ENCODE measurements around the gene LGALS1.
"Not testable (repeated sequence)": the region's sequence is repeated elsewhere in the genome, so short reads cannot be mapped to it uniquely, and the experiment has no call there.

Gene LGALS1

DNA sequence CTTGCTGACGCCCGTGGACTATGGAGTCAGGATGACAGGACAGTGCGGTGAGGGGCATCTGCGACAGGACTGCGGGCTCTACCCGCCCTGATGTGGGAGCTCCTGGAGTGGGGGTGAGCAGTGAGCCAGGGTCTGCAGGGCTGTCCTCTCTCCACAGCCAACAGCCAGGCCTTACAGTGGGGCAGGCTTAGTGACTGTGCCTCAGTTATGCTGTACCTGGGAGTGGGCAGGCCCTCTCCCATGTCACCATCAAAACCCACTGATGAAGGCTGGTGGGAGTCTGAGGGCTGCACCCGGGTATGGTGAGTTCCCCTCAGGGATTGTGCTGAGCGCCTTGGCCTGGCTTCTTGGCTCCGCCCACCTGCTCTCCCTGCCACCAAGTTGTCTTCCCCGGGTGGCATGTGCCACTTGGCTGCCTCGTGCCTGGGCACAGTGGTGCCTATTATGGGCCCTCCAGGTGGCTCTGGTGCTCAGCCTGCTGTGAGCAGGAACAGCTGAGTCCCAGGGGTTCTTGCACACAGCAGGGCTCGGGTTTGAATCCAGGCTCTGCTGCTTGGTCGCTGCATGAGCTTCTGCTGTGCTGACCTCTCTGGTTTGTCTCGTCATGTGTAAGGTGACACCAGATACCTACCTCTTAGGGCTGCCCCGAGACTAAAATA is 17.3 kb downstream of the LGALS1 start:
- no peak for DNase-seq

DNA sequence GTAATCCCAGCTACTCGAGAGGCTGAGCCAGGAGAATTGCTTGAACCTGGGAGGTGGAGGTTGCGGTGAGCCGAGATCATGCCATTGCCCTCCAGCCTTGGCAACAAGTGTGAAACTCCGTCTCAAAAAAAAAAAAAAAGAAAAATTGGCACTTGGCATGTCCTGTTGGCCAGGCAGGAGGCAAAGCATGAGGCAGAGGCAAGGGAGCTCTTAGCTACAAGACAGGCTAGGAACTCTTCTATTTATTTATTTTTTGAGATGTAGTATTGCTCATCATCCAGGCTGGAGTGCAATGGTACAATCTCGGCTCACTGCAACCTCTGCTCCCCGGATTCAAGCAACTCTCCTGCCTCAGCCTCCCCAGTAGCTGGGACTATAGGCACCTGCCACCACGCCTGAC is 18.7 kb downstream of the LGALS1 start:
- DNase-seq = not testable (repeated sequence)

DNA sequence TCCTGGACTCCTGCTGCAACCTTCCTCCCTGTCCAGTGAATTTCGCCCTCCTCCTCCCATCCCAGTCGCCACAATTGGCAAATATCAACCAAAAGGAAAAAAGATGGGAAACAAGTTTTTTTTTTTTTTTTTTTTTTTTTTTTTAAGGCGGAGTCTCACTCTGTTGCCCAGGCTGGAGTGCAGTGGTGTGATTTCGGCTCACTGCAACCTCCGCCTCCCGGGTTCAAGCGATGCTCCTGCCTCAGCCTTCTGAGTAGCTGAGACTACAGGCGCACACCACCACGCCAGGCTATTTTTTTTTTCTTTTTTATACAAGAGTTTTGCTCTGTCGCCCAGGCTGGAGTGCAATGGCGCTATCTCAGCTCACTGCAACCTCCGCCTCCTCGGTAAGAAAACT is 20.8 kb downstream of the LGALS1 start:
- DNase-seq = not testable (repeated sequence)

DNA sequence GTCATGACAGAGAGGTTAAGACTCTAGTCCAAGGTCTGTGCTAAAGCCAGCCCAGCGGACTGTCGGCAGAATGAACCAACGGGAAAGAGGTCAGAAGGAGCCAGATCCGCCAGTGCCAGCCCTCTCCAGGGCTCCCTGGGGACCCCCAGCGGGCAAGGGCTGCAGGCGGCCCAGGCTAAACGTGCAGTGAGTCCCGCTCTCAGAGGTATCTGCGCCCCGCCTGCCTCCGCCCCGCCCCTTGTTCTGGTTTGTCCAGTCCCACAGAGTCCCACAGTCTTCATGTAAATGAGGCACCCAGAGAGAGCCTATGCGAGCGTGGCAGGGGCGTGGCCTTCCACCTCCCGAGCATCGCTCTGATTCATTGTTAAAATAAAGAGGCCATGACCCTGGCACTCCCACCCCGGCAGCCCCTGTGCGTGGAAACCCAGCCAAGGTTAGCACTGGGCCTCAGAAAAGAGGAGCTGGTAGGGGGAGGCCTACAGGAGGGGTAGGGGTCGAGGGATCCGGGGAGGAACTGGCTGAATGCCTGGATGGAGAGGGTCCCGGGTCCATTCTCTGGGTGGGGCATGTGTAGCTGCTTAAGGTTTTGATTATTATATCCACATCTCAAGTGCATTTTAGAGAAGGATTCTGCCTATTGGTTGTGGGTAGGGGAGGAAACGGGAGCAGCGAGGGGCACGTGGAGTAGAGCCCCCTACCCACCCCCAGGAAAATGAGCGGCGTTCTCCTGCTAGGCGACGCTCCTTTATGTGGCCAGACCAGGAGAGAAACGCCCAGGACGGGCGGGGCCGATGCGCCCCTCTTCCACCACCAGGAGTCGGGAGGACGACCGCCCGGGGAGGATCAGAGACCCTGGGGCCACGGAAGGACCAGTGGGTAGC is 21.5 kb downstream of the LGALS1 start, which contains the start of gene TRIOBP:
TRIOBP (plus strand) TSS at position 392 of the 881 bp plus-strand sequence. CDS start 4,318 bp downstream, outside the sequence.
- DNase-seq = peak; percentile 74

DNA sequence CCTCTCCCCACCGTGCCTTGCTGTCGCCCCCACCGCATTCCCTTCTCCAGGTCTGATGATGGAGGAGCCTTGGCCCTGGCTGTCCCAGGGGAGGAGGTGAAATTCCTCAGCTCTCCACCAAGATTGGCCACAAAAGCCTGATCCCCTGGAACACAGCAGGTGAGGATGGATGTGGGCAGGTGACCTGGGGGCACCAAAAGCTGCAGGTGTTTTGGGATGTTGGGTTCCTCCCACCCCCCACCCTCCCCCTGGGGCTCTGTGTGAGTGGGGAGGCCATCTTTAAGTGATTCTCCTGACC is 22.1 kb downstream of the LGALS1 start:
- no peak for DNase-seq

DNA sequence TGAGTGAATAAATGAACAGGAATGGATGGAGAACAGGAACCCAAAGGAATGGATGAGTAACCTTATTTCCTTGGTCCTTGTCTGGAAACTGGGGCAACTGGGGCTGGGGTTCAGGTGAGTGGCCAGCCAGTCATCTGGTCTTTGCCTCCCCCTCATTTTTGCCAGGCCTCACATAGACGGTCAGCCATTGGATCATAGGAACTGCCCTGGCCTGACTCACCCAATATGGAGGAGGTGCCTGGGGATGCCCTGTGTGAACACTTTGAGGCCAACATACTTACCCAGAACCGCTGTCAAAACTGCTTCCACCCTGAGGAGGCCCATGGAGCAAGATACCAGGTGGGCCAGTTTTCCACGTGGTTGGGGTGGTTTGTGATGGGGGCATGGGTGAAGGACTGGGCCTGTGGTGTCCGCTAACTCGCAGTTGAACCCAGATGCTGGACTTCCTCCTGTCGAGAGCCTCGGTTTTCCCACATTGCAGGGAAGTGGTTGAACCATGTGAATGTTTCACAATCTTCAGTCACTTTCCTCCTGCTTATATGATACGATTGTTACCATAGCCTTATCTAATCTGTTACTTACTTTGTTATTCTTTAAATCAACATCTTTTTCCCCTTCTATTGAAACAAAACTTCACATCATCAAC is 25.8 kb downstream of the LGALS1 start:
- DNase-seq = no peak

DNA sequence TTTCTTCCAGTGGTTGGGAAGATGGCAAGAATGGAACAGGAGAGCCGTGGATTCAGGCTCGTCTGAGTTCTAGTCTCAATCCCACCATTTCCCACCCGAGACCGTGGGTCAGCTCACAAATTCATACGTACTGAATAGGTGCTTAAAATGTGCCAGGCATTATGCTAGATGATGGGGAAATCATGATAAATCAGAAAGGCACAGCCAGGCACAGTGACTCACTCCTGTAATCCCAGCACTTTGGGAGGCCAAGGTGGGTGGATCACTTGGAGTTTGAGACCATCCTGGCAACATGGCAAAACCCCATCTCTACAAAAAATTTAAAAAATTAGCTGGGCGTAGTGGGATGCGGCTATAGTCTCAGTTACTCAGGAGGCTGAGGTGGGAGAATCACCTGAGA is 28.5 kb downstream of the LGALS1 start:
- no peak for DNase-seq

DNA sequence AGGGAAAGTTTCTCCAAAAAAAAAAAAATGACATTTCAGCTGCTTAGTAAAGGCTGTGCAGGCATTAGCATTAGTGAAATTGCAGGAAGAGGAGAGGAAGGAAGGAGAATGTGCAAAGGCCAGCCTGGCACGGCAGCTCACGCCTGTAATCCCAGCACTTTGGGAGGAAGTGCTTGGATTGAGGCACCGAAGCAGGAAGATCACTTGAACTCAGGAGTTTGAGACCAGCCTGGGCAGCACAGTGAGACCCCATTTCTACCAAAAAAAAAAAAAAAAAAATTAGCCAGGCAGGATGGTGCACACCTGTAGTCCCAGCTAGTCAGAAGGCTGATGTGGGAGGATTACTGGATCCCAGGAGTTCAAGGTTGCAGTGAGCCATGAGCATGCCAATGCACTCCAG is 29.2 kb downstream of the LGALS1 start:
- DNase-seq = no peak

DNA sequence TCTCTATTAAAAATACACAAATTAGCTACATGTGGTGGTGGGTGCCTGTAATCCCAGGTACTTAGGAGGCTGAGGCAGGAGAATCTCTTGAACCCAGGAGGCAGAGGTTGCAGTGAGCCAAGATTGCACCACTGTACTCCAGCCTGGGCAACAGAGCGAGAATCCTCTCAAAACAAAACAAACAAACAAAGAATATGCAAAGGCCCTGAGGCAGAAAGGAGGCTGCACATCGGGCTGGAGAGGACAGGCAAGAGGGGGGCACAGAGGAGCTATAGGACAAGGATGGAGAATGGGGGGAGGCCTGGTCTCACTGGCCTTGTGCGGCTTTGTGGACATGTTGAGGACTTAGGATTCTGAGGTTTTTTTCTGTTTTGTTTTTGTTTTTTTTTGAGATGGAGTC is 29.8 kb downstream of the LGALS1 start:
- no peak for DNase-seq

DNA sequence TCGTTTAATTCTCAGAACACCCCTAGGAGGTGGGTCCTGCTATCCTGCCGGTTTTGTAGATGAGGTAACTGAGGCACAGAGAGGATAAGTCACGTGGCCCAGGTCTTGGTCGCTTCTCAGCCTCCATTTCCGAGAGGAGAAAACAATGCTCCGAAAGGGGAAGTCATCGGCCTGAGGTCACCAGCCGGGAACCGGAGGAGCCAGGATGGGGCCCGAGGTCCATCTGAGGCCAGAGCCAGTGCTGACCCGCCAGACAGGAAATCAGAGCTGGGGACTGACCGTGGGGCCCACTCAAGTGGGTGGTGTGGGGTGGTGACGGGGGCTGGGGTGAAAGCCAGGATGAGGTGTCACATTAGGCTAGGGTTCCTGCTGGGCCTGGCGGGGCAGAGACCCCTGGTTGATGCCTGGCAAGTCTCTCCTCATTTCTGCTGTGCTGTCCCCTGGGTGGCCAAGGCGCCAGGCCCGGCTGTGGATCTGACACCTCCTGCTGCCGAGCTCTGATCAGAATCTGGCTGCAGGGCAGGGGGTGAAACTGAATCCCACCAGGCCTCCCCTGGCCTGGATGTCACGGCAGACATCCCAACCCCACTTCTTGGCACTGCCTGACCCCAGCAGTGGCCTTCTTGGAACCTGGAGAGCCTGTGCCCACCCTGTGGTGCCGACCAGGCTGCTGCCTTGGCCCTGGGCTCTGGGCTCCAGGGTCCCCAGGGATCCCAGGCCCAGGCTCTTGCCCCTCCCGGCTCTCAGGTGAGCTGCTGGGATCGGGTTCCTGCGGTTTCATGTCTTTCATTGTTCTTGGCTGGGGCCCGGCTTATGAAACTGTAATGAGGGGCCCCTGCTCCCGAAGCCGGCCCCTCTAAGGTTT is 33.4 kb downstream of the LGALS1 start:
- DNase-seq = no peak

DNA sequence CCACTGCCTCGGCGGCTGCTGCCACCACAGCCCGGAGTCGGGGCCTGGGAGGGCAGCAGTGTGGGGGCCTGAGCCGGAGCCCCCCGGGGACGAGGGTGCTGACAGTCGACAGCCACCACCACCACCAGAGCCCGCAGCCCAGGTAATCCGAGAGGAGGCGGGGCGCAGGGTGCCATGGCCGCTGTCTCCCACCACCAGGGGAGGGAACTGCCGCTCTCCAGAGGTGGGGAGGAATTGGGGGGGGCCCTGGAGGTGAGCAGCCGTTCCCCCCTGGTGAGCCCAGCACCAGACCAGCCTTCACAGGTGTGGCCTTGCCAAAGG is 34.0 kb downstream of the LGALS1 start:
- DNase-seq = no peak

DNA sequence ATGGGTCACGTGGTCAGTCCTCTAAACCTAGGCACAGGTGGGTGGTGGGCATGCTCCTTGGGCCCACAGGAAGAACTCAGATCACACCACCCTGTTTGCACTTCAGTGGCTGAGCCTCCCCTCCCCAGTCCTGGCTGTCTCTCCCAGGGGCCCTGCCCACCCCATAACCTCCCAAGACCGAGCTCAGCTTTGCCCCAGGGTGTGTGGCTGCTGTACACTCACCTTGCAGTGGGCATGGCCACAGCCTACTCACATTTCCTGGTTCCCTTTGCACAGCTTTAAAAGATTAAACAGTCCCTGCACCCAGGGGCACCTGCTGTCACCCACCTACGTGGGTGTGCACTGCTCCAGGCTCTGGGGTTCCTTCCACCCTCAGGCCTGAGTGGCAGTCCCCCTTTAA is 35.2 kb downstream of the LGALS1 start:
- DNase-seq = no peak

DNA sequence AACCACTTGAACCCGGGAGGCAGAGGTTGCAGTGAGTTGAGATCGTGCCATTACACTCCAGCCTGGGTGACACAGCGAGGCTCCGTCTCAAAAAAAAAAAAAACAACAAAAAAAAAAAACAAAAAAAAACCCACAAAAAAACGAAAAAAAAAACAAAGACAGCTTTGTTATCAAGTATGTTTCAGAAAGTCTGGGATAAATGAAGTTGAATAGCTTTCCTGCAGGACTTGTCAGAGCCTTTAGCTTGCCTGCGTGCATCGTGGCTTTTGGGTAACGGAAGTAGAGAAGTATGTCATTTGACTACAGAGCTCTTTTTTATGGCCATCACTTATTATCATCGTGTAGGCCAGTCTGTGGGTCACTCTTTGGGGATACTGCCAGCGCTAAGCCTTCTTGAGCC is 36.1 kb downstream of the LGALS1 start:
- DNase-seq = no peak

DNA sequence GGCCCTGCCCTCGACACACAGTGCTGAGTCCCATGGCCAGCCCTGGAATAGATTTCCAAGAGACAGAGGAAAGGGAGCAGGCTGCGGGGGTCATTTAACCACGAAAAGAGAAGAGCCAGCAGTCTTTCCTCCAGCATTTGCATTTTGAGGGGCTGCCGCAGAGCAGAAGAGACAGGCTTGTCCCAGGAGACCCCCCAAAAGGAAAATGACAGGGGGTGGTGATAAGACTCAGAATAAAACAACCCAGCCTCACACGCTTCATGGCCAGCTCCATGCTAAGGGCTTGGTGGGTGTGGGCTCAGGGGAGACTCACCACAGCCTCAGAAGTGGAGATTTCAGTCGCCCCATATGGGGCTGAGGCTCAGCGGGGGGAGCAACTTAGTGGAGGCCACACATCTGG is 38.3 kb downstream of the LGALS1 start:
- DNase-seq = no peak

DNA sequence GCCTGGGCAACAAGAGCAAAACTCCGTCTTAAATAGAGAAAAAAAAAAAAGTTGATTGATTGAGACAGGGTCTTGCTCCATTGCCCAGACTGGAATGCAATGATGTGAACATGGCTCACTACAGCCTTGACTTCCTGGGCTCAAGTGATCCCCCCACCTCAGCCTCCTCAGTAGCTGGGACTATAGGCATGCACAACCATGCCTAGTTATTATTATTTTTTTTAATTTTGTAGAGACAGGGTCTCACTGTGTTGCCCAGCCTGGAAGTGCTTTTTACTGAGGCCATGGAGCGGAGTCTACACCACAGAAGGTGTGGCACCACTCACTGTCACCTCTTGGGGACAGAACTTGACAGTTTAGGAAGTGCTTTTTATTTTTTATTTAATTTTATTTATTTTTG is 39.2 kb downstream of the LGALS1 start:
- DNase-seq = no peak

DNA sequence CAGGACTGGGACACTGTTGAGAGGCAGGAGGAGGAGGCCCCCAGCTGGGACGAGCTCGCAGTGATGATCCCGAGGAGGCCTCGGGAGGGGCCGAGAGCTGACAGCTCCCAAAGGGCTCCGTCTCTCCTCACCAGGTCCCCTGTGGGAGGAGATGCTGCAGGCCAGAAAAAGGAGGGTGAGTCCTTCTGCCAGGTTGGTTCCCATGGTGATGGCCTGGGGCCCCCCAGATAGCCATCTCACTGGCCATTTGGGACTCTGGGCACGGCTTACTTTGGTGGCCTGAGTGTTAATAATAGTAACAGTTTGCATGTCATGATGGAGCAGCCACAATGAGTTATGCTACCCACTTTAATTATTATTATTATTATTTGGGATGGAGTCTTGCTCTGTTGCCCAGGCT is 40.3 kb downstream of the LGALS1 start:
- no peak for DNase-seq

DNA sequence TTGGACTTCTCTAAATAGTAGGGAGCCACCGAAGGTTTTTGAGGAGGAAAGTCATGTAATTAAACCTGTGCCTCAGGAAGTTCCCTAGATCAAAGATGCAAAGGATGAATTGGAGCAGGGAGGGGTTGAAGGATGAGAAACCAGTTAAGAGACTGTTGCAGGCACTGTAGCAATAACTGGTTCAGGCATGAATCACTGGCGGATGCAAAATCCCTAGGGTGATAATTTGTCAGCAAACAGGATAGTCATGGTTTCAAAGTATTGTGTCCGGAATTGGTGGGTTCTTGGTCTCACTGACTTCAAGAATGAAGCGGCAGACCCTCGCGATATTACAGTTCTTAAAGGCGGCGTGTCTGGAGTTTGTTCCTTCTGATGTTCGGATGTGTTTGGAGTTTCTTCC is 41.3 kb downstream of the LGALS1 start:
- DNase-seq = no peak

DNA sequence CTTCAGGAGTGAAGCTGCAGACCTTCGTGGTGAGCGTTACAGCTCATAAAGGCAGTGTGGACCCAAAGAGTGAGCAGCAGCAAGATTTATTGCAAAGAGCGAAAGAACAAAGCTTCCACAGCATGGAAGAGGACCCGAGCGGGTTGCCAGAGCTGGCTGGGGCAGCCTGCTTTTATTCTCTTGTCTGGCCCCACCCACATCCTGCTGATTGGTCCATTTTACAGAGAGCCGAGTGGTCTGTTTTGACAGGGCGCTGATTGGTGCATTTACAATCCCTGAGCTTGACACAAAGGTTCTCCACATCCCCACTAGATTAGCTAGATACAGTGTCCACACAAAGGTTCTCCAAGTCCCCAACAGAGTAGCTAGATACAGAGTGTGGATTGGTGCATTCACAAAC is 41.8 kb downstream of the LGALS1 start:
- DNase-seq = not testable (repeated sequence)

DNA sequence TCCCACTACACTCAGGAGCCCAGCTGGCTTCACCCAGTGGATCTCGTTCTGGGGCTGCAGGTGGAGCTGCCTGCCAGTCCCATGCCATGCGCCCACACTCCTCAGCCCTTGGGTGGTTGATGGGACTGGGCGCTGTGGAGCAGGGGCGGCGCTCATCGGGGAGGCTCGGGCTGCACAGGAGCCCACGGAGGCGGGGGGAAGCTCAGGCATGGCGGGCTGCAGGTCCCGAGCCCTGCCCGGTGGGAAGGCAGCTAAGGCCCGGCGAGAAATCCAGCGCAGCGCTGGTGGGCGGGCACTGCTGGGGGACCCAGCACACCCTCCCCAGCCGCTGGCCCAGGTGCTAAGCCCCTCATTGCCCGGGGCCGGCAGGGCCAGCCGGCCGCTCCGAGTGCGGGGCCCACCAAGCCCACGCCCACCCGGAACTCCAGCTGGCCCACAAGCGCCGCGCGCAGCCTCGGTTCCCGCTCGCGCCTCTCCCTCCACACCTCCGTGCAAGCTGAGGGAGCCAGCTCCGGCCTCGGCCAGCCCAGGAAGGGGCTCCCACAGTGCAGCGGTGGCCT is 42.4 kb downstream of the LGALS1 start:
- not testable (repeated sequence) for DNase-seq

DNA sequence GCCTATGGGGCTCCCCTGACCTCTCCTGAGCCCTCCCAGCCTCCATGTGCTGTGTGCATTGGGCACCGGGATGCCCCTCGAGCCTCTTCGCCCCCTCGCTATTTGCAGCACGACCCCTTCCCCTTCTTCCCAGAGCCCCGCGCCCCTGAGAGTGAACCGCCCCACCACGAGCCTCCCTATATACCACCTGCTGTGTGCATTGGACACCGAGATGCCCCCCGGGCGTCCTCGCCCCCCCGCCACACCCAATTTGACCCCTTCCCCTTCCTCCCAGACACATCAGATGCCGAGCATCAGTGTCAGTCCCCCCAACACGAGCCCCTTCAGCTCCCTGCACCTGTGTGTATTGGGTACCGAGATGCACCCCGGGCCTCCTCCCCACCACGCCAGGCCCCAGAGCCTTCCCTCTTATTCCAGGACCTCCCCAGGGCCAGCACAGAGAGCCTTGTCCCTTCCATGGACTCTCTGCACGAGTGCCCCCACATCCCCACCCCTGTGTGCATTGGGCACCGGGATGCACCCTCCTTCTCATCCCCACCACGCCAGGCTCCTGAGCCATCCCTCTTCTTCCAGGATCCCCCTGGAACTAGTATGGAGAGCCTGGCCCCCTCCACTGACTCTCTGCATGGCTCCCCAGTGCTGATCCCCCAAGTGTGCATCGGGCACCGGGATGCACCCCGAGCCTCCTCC is 50.3 kb downstream of the LGALS1 start:
- DNase-seq = no peak

DNA sequence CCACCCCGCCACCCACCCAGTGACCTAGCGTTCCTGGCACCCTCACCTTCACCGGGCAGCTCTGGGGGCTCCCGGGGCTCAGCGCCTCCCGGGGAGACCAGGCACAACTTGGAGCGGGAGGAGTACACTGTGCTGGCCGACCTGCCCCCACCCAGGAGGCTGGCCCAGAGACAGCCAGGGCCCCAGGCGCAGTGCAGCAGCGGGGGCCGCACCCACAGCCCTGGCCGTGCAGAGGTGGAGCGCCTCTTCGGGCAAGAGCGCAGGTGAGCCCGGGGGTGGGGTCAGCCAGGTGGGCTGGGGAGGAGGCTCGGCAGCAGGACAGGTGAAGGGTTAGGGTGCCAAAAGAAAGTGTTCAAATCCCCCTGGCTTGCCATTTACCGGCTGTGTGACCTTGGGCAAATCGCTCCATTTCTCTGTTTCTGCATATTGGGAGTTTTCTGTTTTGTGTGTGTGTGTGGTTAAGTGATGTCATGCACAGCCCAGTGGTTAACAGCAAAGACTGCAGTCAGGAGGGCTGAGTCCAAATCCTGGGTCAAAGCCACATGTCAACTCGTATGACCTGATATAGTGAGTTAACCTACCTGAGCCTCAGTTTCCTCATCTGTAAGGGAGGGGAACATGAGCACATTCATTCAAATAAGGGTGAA is 50.9 kb downstream of the LGALS1 start:
- DNase-seq = no peak

DNA sequence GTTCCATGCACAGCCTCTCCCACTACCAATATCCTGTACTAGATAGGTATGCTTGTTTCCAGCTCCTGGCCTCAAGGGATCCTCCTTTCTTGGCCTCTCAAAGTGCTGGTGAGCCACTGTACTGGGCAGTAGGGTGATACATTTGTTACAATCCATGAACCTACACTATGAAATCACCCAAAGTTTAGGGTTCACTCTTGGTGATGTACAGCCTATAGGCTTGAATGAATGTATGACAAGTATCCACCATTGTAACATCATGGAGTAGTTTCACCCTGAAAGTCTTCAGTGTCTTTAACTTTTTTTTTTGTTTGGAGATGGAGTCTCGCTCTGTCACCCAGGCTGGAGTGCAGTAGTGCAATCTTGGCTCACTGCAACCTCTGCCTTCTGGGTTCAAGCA is 53.2 kb downstream of the LGALS1 start:
- DNase-seq = no peak

Measured in T-helper 9 cell (primary cell).